GM18861 (cell line): ENCODE measurements around the gene ATP5F1D.

ENCODE experiments used
- ATAC-seq: cut with Tn5 transposase; IDR thresholded peaks from one replicate; pipeline ENCODE4 v1.9.1; 2021; ENCODE audit not compliant: unreplicated experiment

Gene ATP5F1D

GRCh38 chr19:1280636-1281568 lies 39.4 kb downstream of the ATP5F1D start:
- ATAC-seq, result no peak

GRCh38 chr19:1281569-1282287 lies 40.2 kb downstream of the ATP5F1D start:
- no peak for ATAC-seq

- ATAC-seq, result no peak
Observed at GRCh38 chr19:1282588-1283206, 41.1 kb downstream of the ATP5F1D start.

DNA sequence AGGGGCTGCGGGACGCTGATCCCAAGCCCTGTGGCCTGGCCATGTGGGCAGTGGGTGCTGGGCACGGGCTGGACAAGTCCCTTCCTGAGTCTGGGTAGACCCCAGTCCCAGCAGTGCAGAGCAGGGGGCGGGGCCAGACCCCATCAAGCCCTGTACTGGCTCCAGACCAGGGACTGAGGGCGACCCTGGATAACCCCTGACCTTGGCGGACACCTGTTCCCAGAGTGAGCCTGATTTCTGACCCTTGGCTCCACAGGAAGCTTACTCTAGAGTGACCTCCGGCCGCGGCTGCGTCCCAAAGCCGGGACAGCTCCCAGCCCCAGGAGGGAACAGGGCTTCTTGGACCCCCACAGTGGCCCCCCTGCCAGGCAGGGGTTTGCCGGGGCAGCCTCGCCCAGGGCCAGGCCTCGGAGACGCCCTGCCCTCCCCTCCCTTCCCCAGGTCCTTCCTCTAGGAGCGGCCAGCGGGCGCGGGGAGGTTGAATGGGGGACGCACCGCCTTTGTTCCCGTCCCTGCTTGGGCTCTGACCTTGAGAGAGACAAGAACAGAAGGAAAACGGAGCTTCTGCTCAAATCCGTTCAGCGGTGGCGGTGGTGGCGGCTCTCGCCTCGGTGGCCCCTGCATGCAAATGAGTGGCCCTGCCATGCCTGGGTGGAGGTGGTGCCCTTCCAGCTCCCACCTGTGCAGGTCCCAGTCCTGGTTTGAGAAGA lies 41.8 kb downstream of the ATP5F1D start:
- ATAC-seq, result no peak

GRCh38 chr19:1283917-1284292 lies 42.4 kb downstream of the ATP5F1D start:
- ATAC-seq, result no peak

- ATAC-seq, result no peak
Observed at GRCh38 chr19:1284293-1284978, 42.9 kb downstream of the ATP5F1D start.

DNA sequence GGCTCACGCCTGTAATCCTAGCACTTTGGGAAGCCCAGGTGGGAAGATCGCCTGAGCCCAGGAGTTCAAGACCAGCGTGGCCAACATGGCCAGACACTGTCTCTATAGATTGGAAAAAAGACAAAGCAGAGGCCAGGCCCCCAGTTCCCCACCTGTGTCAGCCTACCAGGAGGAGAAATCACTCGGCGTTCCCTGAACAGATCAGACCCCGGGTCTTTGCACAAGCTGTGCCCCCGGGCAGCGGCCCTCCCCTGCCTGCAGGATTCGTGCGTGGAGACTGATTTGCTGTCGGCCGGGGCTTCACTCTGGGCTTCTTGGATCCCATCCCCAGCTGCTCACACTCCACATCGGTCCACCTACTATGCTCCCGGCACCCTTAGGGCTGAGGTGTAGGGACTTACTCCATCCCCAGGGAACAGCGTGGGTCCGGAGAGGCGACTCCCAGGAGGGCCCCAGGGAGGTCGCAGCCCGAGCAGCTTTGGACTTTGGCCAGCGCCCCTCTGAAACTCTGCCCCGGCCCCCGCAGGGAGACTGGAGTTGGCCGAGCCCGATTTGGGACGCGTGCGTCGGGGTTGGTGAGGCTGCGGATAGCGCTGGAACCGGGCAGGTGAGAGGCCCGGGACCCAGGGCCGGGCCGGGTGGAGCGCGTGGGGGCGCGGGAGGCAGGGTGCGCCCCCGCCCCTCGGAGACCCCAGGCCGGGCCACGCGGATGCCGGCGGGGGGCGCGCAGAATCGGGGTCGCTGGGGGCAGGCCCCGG lies 43.6 kb downstream of the ATP5F1D start:
- no peak for ATAC-seq

DNA sequence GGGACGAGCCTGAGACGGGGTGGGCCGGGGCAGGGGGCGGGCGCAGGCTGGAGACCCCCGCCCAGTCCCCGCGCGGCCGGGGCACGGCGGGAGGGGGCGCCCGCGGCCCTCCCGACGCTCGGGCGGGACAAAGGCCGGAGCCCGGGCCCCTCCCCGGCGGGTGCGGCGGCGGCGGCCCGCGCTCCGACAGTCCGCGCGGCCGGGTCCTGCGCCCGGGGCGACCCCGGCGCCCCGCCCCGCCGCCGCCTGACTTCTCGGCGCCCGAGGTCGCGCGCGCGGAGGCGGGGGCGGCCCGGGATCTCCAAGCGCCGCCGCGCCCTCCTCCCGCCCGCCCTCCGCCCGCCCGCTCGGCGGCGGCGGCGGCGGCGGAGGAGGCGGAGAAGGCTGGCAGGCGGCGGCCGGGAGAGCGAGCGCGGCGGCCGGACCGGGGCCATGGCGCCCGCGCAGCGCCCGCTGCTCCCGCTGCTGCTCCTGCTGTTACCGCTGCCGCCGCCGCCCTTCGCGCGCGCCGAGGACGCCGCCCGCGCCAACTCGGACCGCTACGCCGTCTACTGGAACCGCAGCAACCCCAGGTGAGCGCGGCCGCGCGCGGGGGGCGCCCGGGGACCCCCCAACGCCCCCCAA lies 44.3 kb downstream of the ATP5F1D start, which contains the start of gene EFNA2:
Gene EFNA2 (plus strand): TSS at position 137 of the 624 bp plus-strand sequence. CDS start 296 bp downstream, at position 433.
- ATAC-seq, result no peak

GRCh38 chr19:1286487-1287353 lies 45.2 kb downstream of the ATP5F1D start:
- ATAC-seq, result no peak

- no peak for ATAC-seq
Observed at GRCh38 chr19:1287354-1288225, 46.0 kb downstream of the ATP5F1D start.

- ATAC-seq, result no peak
Observed at GRCh38 chr19:1288226-1288612, 46.7 kb downstream of the ATP5F1D start.

GRCh38 chr19:1288833-1289685 lies 47.5 kb downstream of the ATP5F1D start:
- ATAC-seq, result no peak

- ATAC-seq, result no peak
Observed at GRCh38 chr19:1289686-1290025, 48.1 kb downstream of the ATP5F1D start.

DNA sequence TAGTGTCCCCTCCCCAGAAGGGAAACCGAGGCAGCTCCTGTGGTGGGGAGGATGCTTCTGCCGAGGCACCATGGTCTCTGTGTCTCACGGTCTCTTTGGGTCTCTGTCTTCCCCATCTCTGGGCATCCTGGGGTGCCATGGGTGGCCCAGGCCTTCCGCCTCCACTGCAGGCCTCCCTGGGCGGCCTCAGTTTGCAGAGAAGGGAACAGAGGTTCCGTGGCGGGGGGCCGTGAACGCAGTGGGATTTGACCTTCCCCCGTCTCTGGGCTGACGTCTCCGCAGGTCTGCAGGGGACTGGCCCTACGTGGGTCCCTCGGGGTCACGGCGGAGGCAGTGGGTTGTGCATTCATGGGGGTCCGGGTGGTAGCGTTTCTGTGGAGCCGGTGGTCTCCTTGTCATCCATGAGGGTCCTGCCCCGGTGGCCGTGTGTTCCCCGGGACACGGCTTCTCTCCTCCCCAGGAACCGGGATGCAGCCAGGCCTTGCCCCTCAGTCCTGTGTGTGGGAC lies 48.7 kb downstream of the ATP5F1D start:
- ATAC-seq, result no peak

- no peak for ATAC-seq
Observed at GRCh38 chr19:1290703-1291651, 49.4 kb downstream of the ATP5F1D start.
